K562 (cell line): ENCODE results near the gene DDIT3. TPM values are rescaled to one million over a fixed set of nuclear protein-coding genes. Genes with fewer than 3 reads are reported as not detected.

Experiments used
- ATAC-seq: fragments of 200-7000 bp; cut with Tn5 transposase; 3 replicates; pipeline ENCODE4 v1.9.1; 2020; ENCODE audit warnings: moderate library complexity
- BruUV-seq: library from RNA; stranded (reverse); fragments of 400-500 nt; replicated peaks from 2 replicates; lab custom pipeline; 2021; lab: Mats Ljungman, UMichigan
- CTCF ChIA-PET: fragments of 300-600 bp; formaldehyde crosslinking; extraction: SDS; loops from one replicate; lab custom pipeline; 2021; ENCODE audit warnings: low intra/inter-chr PET ratio; lab: Yijun Ruan, JAX
- POLR2A ChIA-PET: fragments of 300-600, 350-650 bp; sonication (Branson Sonifier 250); formaldehyde crosslinking; extraction: SDS; loops from one replicate; lab custom pipeline; 2021; ENCODE audit warnings: antibody characterized with exemption, inconsistent platforms; lab: Yijun Ruan, JAX
- DNase-seq, 4 experiments: peaks; one replicate each; pipeline versions ENCODE4 v3.0.0 to v3.0.0-alpha.2; 2011 to 2018; ENCODE audit warnings: low spot score in 3 of 4, mixed read lengths in 3 of 4; ENCODE audit errors: extremely low read depth in 1 of 4
- FAIRE-seq: peaks from 2 replicates; lab custom pipeline; 2011; peaks lifted over from hg19 to GRCh38; lab: Jason Lieb, UNC
- H2AFZ ChIP-seq: 2 replicates; pipeline ENCODE4 v1.6.0; 2011; ENCODE audit warnings: low read depth, low read length, control low read depth, inconsistent platforms
- H3K27ac ChIP-seq: fragments of 200-600 bp; 3 replicates; pipeline ENCODE4 v1.8.0; 2011; ENCODE audit warnings: low read depth, mild to moderate bottlenecking, control low read depth, inconsistent platforms, low read length, moderate library complexity, mixed read lengths; ENCODE audit errors: extremely low read depth
- H3K27me3 ChIP-seq, 2 experiments: fragments of 300-600 bp in 1 of 2; 2 replicates in 1 of 2; 3 replicates in 1 of 2; pipeline versions ENCODE4 v1.6.0 to v1.8.0; 2011; ENCODE audit warnings: inconsistent platforms in 2 of 2, low read length in 2 of 2, mild to moderate bottlenecking in 1 of 2, mixed read lengths in 1 of 2, moderate library complexity in 1 of 2; ENCODE audit not compliant: control insufficient read depth in 2 of 2, insufficient read depth in 2 of 2
- H3K36me3 ChIP-seq: fragments of 300-600 bp; 3 replicates; pipeline ENCODE4 v1.8.0; 2011; ENCODE audit warnings: mild to moderate bottlenecking, low read length, inconsistent platforms; ENCODE audit not compliant: control insufficient read depth, insufficient read depth
- H3K4me1 ChIP-seq, 2 experiments: fragments of 200-600 bp in 1 of 2; replicated peaks in 1 of 2; 2 replicates in 1 of 2; 3 replicates in 1 of 2; pipeline versions ENCODE4 v1.5.1 to v1.8.0; 2011; ENCODE audit warnings: inconsistent platforms in 2 of 2, low read length in 2 of 2, mild to moderate bottlenecking in 1 of 2, mixed read lengths in 1 of 2, moderate library complexity in 1 of 2; ENCODE audit not compliant: control insufficient read depth in 2 of 2, insufficient read depth in 2 of 2
- H3K4me2 ChIP-seq: 2 replicates; pipeline ENCODE4 v1.6.1; 2011; ENCODE audit warnings: low read length, control low read depth, inconsistent platforms, mixed read lengths; ENCODE audit not compliant: insufficient read depth
- H3K4me3 ChIP-seq: fragments of 200-600 bp; sonication (generic), shearing (Covaris generic); 2 replicates; pipeline ENCODE4 v1.5.1; 2016; ENCODE audit warnings: control low read depth, inconsistent platforms
- H3K79me2 ChIP-seq: fragments of 200-600 bp; 3 replicates; pipeline ENCODE4 v1.8.0; 2011; ENCODE audit warnings: low read length, inconsistent platforms; ENCODE audit not compliant: control insufficient read depth, insufficient read depth
- H3K9ac ChIP-seq, 2 experiments: 2 replicates each; pipeline versions ENCODE4 v1.6.0 to v1.6.1; 2011; ENCODE audit warnings: low read depth in 2 of 2, low read length in 2 of 2, control low read depth in 1 of 2, inconsistent platforms in 1 of 2, mild to moderate bottlenecking in 1 of 2, mixed read lengths in 1 of 2; ENCODE audit not compliant: insufficient read depth in 1 of 2
- H3K9me1 ChIP-seq: one replicate; pipeline ENCODE4 v1.6.0; 2011; ENCODE audit warnings: inconsistent platforms, mild to moderate bottlenecking, low read length, moderate library complexity; ENCODE audit not compliant: control insufficient read depth, insufficient read depth
- H3K9me3 ChIP-seq: replicated peaks from 2 replicates; pipeline ENCODE4 v1.5.1; 2011; ENCODE audit warnings: low read depth, low read length, inconsistent platforms; ENCODE audit not compliant: control insufficient read depth, insufficient read depth
- H4K20me1 ChIP-seq: replicated peaks from 2 replicates; pipeline ENCODE4 v1.6.1; 2011; ENCODE audit warnings: low read length, inconsistent platforms, mixed read lengths; ENCODE audit not compliant: control insufficient read depth, insufficient read depth
- ARID4B ChIP-seq: sonication (generic); formaldehyde crosslinking; IDR thresholded peaks from 2 replicates; pipeline ENCODE4 v1.8.0; 2022; ENCODE audit warnings: mild to moderate bottlenecking, missing genetic modification reagents
- ATF7 ChIP-seq: fragments of 450-650 bp; IDR thresholded peaks from 2 replicates; pipeline ENCODE4 v1.7.1; 2014; ENCODE audit warnings: mild to moderate bottlenecking, moderate library complexity
- CXXC5 ChIP-seq: fragments of 250-450 bp; sonication (Bioruptor Pico); IDR thresholded peaks from 2 replicates; pipeline ENCODE4 v1.8.0; 2022; ENCODE audit warnings: inconsistent platforms, mild to moderate bottlenecking, moderate library complexity
- EP300 ChIP-seq: IDR thresholded peaks from 2 replicates; pipeline ENCODE4 v1.6.1; 2012; ENCODE audit warnings: low read length, improper control_type of control experiment
- NFIC ChIP-seq: fragments of 450-650 bp; IDR thresholded peaks from 2 replicates; pipeline ENCODE4 v1.6.1; 2017; ENCODE audit warnings: mild to moderate bottlenecking, inconsistent platforms
- NR2C2 ChIP-seq, 2 experiments: fragments of 200-800 bp in 1 of 2; sonication (Bioruptor generic) in 1 of 2; sonication (generic) in 1 of 2; formaldehyde crosslinking in 1 of 2; IDR thresholded peaks; 2 replicates each; pipeline versions ENCODE4 v1.6.1 to v1.8.0; 2016 to 2022; ENCODE audit warnings: mild to moderate bottlenecking in 1 of 2, missing compliant biosample characterization in 1 of 2, missing genetic modification characterization in 1 of 2, missing genetic modification reagents in 1 of 2
- POLR2H ChIP-seq: IDR thresholded peaks from 2 replicates; pipeline ENCODE4 v1.6.1; 2016; ENCODE audit warnings: missing genetic modification characterization, low read depth, mild to moderate bottlenecking, control low read depth, missing compliant biosample characterization, moderate library complexity
- PRDM10 ChIP-seq: fragments of 450-650 bp; IDR thresholded peaks from 2 replicates; pipeline ENCODE4 v1.6.1; 2018; ENCODE audit not compliant: partially characterized antibody
- RCOR1 ChIP-seq, 2 experiments: IDR thresholded peaks; 2 replicates each; pipeline ENCODE4 v1.6.1; 2012; ENCODE audit warnings: low read depth in 2 of 2, low read length in 2 of 2, borderline replicate concordance in 1 of 2, improper control_type of control experiment in 1 of 2
- ZNF589 ChIP-seq: fragments of 200-800 bp; sonication (Bioruptor generic); IDR thresholded peaks from 2 replicates; pipeline ENCODE4 v1.6.1; 2016; ENCODE audit warnings: low read depth, missing genetic modification characterization, missing compliant biosample characterization
- WGBS: fragments of 100-300 bp; shearing (Covaris generic); methylation state at CpG from one replicate; pipeline ENCODE4 v1.1.6; 2016; ENCODE audit warnings: low coverage, mixed read lengths; ENCODE audit not compliant: insufficient coverage; ENCODE audit errors: missing lambda C conversion rate; 5-methylcytosine and 5-hydroxymethylcytosine counted together
- in situ Hi-C: fragments of 300-500 bp; cut with MboI; formaldehyde crosslinking; loops from 4 replicates; pipeline ENCODE4 v1.15.0; 2018; ENCODE audit warnings: inconsistent platforms, mixed read lengths
- intact Hi-C: fragments of 100-400 bp; cut with micrococcal nuclease; formaldehyde crosslinking; loops from 2 replicates; pipeline ENCODE4 v1.14.2; 2022
- polyA plus RNA-seq, 8 experiments: library from polyadenylated mRNA; depleted of rRNA in 4 of 8; stranded (reverse) in 5 of 8; unstranded in 3 of 8; fragments of >200 nt; fragmentation: Nextera tagmentation in 2 of 8; fragmentation: Illumina TruSeq in 1 of 8; extraction: Ambion mirVana in 2 of 8; extraction: Trizol in 1 of 8; gene quantifications; 2 replicates each; pipeline versions ENCODE4 v1.2.1 to v1.2.3, GENCODE V29; 2011 to 2014; ENCODE audit warnings: inconsistent platforms in 1 of 8, missing spikeins in 1 of 8
- total RNA-seq, 7 experiments: library from RNA; depleted of rRNA in 6 of 7; stranded (reverse); fragments of >200 nt in 6 of 7; fragmentation: Illumina TruSeq in 2 of 7; extraction: Trizol in 2 of 7; gene quantifications; 2 replicates each; pipeline versions ENCODE4 v1.2.1 to v1.2.3, GENCODE V29; 2011 to 2021; ENCODE audit warnings: low replicate concordance in 1 of 7

DDIT3 gene
- total and polyA plus RNA-seq, 9 of the 15 experiments (the other 6 are each of a cell fraction or from before 2014, with no cell fraction given) = 59.1 to 272 (median 89.9) TPM

GRCh38 chr12:57549203-57549908 is 29.0 kb upstream of the DDIT3 start (continued):
- TF ChIP-seq ARID4B = no peak

- no TSS peak for BruUV-seq
- 4% methylated on average over 2 of the region's 2 CpGs for WGBS
- Histone ChIP-seq H3K79me2 (peaks cover 68% of the 10 kb centered on the region), H3K27ac (peak overlapping the region; percentile 80), H3K27me3 (no peaks in the 10 kb centered on the region), H4K20me1 (no peaks in the 10 kb centered on the region), H3K4me2 (peak overlapping the region; percentile 89), H3K9me3 (no peaks in the 10 kb centered on the region), H3K9ac (peak overlapping the region; percentile 58 to 66; a peak in 3 of 4 replicates), H3K9me1 (no peaks in the 10 kb centered on the region), H3K4me1 (peaks cover 50 to 63% of the 10 kb centered on the region in 2 experiments), H2AFZ (peak overlapping the region; percentile 93), H3K4me3 (no peak overlapping the region), H3K36me3 (peaks cover 27% of the 10 kb centered on the region)
- DNase-seq (peak in 1 of 4 experiments; percentile 55), ATAC-seq (0 out of 3 replicates have a peak, but pooled peaks have one; percentile 2), FAIRE-seq (no peak)
- POLR2A ChIA-PET = interaction anchor here (0.6 to 1.0 kb wide), 4 partner anchors 9 to 300 kb away, joined by 3 to 5 read pairs (median 4); partner anchors contain the start of gene DDIT3
- CTCF ChIA-PET = no interaction called here
- in situ Hi-C loops (no loop called here), intact Hi-C loops (no loop called here)
- TF ChIP-seq EP300 (peak; percentile 70), ATF7 (peak; percentile 70; the same call in 1 of the 2 replicates), ZNF589 (CRISPR knock-in tag) (peak; percentile 54; the same call in 1 of the 2 replicates), POLR2H (peak; percentile 41), NFIC (peak; percentile 43), CXXC5 (CRISPR knock-in tag) (peak; percentile 26; the same call in 1 of the 2 replicates), RCOR1 (IDR thresholded peaks at IDR 0.05; ENCODE audit: borderline replicate concordance in 1 of 2, low read depth in 2 of 2, low read length in 2 of 2) (peak in 1 of 2 experiments; percentile 74; a peak in 2 of 4 replicates), NR2C2 (CRISPR knock-in tag; IDR thresholded peaks at IDR 0.05) (no peak), NR2C2 (tag; IDR thresholded peaks at IDR 0.05) (0 out of 2 replicates have a peak, but pooled peaks have one; percentile 30), PRDM10 (peak; percentile 94)
Measured at GRCh38 chr12:57548488-57548887, 28.2 kb upstream of the DDIT3 start.
